Body of pancreas (tissue), 4 donors: ENCODE measurements around the gene TRERF1.

ENCODE experiments used
- POLR2A ChIP-seq, 3 donors: fragments of 450-650 bp; IDR thresholded peaks; one replicate each; pipeline ENCODE4 v1.6.1; 2016; ENCODE audit warnings: antibody characterized with exemption in 3 of 3, mild to moderate bottlenecking in 2 of 3
- TF ChIP-seq, protein P1 (sequence below), 7 experiments: fragments of 450-650 bp in 4 of 7; fragments of 200-600 bp in 3 of 7; sonication (generic) in 3 of 7; IDR thresholded peaks; one replicate each; pipeline ENCODE4 v1.5.1; 2016 to 2019; ENCODE audit warnings: antibody characterized with exemption in 7 of 7

DNA sequence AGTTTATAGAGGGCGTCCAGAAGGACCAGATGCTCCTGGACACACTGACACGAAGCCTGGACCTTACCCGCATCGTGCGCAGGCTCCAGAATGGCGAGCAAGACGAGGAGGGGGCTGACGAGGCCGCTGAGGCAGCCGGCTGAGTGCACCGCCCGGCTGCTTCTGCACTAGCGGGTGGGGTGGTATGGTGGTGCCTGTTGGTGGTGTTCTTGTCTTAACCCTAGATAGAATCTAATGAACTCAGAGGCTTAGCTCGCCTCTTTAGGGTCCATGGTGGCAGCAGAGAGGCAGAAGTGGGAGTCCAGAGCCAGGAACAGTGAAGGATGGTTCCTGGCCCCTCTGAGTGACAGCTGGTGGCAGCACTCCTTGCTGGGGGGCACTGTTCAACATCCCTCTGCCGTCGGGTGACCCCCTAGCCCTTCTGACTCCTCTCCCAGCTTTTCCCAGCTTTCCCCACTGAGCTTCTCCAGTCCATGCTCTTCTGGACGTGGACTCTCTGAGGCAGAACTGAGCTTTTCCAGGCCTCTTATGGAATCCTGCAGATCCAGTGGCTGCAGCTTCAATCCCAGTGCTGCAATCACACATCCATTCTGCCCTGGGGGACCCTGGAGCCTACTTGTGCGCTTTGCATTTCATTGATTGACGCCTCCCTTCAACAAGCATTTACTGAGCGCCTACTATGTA, 272.3 kb downstream of the TRERF1 start:
- TF ChIP-seq, protein P1, sequence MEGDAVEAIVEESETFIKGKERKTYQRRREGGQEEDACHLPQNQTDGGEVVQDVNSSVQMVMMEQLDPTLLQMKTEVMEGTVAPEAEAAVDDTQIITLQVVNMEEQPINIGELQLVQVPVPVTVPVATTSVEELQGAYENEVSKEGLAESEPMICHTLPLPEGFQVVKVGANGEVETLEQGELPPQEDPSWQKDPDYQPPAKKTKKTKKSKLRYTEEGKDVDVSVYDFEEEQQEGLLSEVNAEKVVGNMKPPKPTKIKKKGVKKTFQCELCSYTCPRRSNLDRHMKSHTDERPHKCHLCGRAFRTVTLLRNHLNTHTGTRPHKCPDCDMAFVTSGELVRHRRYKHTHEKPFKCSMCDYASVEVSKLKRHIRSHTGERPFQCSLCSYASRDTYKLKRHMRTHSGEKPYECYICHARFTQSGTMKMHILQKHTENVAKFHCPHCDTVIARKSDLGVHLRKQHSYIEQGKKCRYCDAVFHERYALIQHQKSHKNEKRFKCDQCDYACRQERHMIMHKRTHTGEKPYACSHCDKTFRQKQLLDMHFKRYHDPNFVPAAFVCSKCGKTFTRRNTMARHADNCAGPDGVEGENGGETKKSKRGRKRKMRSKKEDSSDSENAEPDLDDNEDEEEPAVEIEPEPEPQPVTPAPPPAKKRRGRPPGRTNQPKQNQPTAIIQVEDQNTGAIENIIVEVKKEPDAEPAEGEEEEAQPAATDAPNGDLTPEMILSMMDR (IDR thresholded peaks at IDR 0.05): no peak
- TF ChIP-seq POLR2A (IDR thresholded peaks at IDR 0.05): no peak
